MCF 10A (cell line): Measurements from ENCODE around the gene NIPBL. TPM values are rescaled to one million over a fixed set of nuclear protein-coding genes. Genes with fewer than 3 reads are reported as not detected.
"Not testable (repeated sequence)": the region's sequence is repeated elsewhere in the genome, so short reads cannot be mapped to it uniquely, and the experiment has no call there.

Source experiments
- BruUV-seq: library from RNA; stranded (reverse); fragments of 400-500 nt; replicated peaks from 2 replicates; lab custom pipeline; 2021; lab: Mats Ljungman, UMichigan
- CTCF ChIA-PET: fragments of 300-600 bp; sonication (Branson Sonifier 250); formaldehyde crosslinking; extraction: SDS; loops from one replicate; lab custom pipeline; 2021; ENCODE audit warnings: antibody characterized with exemption, inconsistent platforms; lab: Yijun Ruan, JAX
- POLR2A ChIA-PET: fragments of 300-600, 350-650 bp; sonication (Branson Sonifier 250); formaldehyde crosslinking; extraction: SDS; loops from one replicate; lab custom pipeline; 2020; ENCODE audit warnings: antibody characterized with exemption, inconsistent platforms; lab: Yijun Ruan, JAX
- DNase-seq: peaks from one replicate; pipeline ENCODE4 v3.0.0-alpha.2; 2018; ENCODE audit not compliant: unreplicated experiment
- H3K27ac Mint-ChIP-seq: one replicate; pipeline ENCODE4 v1.8.0; 2022; ENCODE audit warnings: mild to moderate bottlenecking, low read depth, mixed read lengths; ENCODE audit not compliant: unreplicated experiment
- H3K27me3 Mint-ChIP-seq: one replicate; pipeline ENCODE4 v1.8.0; 2022; ENCODE audit warnings: mixed read lengths; ENCODE audit not compliant: insufficient read depth, unreplicated experiment
- H3K36me3 Mint-ChIP-seq: one replicate; pipeline ENCODE4 v1.8.0; 2022; ENCODE audit warnings: mild to moderate bottlenecking, moderate library complexity, mixed read lengths; ENCODE audit not compliant: insufficient read depth, unreplicated experiment
- H3K4me1 Mint-ChIP-seq: one replicate; pipeline ENCODE4 v1.8.0; 2022; ENCODE audit warnings: mixed read lengths; ENCODE audit not compliant: insufficient read depth, unreplicated experiment
- H3K4me3 Mint-ChIP-seq: one replicate; pipeline ENCODE4 v1.8.0; 2022; ENCODE audit warnings: mild to moderate bottlenecking, moderate library complexity, mixed read lengths; ENCODE audit not compliant: unreplicated experiment
- H3K9me3 Mint-ChIP-seq: one replicate; pipeline ENCODE4 v1.8.0; 2022; ENCODE audit warnings: mixed read lengths; ENCODE audit not compliant: unreplicated experiment
- CTCF ChIP-seq: fragments of 200-600 bp; IDR thresholded peaks from one replicate; pipeline ENCODE4 v1.8.0; 2022; ENCODE audit warnings: antibody characterized with exemption, mild to moderate bottlenecking; ENCODE audit not compliant: unreplicated experiment
- intact Hi-C: fragments of 100-400 bp; cut with micrococcal nuclease; formaldehyde crosslinking; loops from 2 replicates; pipeline ENCODE4 v1.14.1; 2022
- total RNA-seq: library from RNA; stranded (reverse); gene quantifications from 2 replicates; pipeline ENCODE4 v1.2.3, GENCODE V29; 2022

The NIPBL gene
- total RNA-seq, 1 experiment from 2014 or later, result 46.2 TPM

- Mint-ChIP-seq H3K4me1 (no peaks in the 10 kb centered on the region), H3K36me3 (no peaks in the 10 kb centered on the region), H3K9me3 (no peaks in the 10 kb centered on the region), H3K27ac (no peak overlapping the region), H3K4me3 (no peak overlapping the region), H3K27me3 (no peaks in the 10 kb centered on the region)
- TF ChIP-seq CTCF, result no peak
- no peak for DNase-seq
- POLR2A ChIA-PET, result no interaction called here
- CTCF ChIA-PET, result no interaction called here
- no TSS peak for BruUV-seq
- intact Hi-C loops, result no loop called here
These were observed 211.4 kb downstream of the NIPBL start for GRCh38 chr5:37088009-37088408.

GRCh38 chr5:37090123-37090726 lies 213.7 kb downstream of the NIPBL start:
- H3K36me3 Mint-ChIP-seq, result peaks cover 8% of the 10 kb centered on the region
- no peak for DNase-seq
- H3K27me3 Mint-ChIP-seq, result no peaks in the 10 kb centered on the region
- intact Hi-C loops, result no loop called here
- TF ChIP-seq CTCF, result no peak
- no peaks in the 10 kb centered on the region for H3K9me3 Mint-ChIP-seq
- no peaks in the 10 kb centered on the region for H3K4me1 Mint-ChIP-seq
- H3K4me3 Mint-ChIP-seq, result no peak overlapping the region
- ChIA-PET POLR2A (no interaction called here), CTCF (interaction anchor here (0.5 kb wide), 1 partner anchor 1120 kb away, joined by 3 read pairs; no protein-coding TSS in a partner anchor)
- no TSS peak for BruUV-seq
- no peak overlapping the region for H3K27ac Mint-ChIP-seq

- no peaks in the 10 kb centered on the region for H3K4me1 Mint-ChIP-seq
- BruUV-seq, result no TSS peak
- CTCF ChIA-PET, result interaction anchor here (0.6 kb wide), 1 partner anchor 830 kb away, joined by 3 read pairs; no protein-coding TSS in a partner anchor
These were observed 214.2 kb downstream of the NIPBL start for GRCh38 chr5:37090781-37091180.

GRCh38 chr5:37093795-37094194 lies 217.2 kb downstream of the NIPBL start:
- BruUV-seq, POLR2A ChIA-PET: not testable (repeated sequence)

More at GRCh38 chr5:37090781-37091180, 214.2 kb downstream of the NIPBL start:
- intact Hi-C loops, result no loop called here
- DNase-seq, result no peak
- peaks cover 10% of the 10 kb centered on the region for H3K36me3 Mint-ChIP-seq
- H3K27me3 Mint-ChIP-seq, result no peaks in the 10 kb centered on the region
- no peak overlapping the region for H3K27ac Mint-ChIP-seq
- TF ChIP-seq CTCF, result no peak
- POLR2A ChIA-PET, result no interaction called here
- no peak overlapping the region for H3K4me3 Mint-ChIP-seq
- no peaks in the 10 kb centered on the region for H3K9me3 Mint-ChIP-seq

GRCh38 chr5:37099267-37099666 lies 222.7 kb downstream of the NIPBL start:
- Mint-ChIP-seq H3K9me3 (peaks cover 35% of the 10 kb centered on the region), H3K36me3 (peaks cover 46% of the 10 kb centered on the region)
- H3K4me1 Mint-ChIP-seq, H3K4me3 Mint-ChIP-seq, POLR2A ChIA-PET, DNase-seq, BruUV-seq, H3K27me3 Mint-ChIP-seq, H3K27ac Mint-ChIP-seq, CTCF ChIA-PET, intact Hi-C loops: not testable (repeated sequence)

More at GRCh38 chr5:37093795-37094194, 217.2 kb downstream of the NIPBL start:
- H3K4me1 Mint-ChIP-seq, CTCF ChIA-PET, H3K27ac Mint-ChIP-seq, DNase-seq, intact Hi-C loops, H3K27me3 Mint-ChIP-seq, H3K4me3 Mint-ChIP-seq: not testable (repeated sequence)
- H3K36me3 Mint-ChIP-seq, result peaks cover 25% of the 10 kb centered on the region
- peaks cover 18% of the 10 kb centered on the region for H3K9me3 Mint-ChIP-seq
